Heart right ventricle (tissue), 16 donors: ENCODE results near the gene CNTFR. TPM values are rescaled to one million over a fixed set of nuclear protein-coding genes. Genes with fewer than 3 reads are reported as not detected.

Source experiments
- ATAC-seq, 8 donors: fragments of 200-7000 bp; cut with Tn5 transposase; one replicate each; pipeline ENCODE4 v1.9.1; 2020; ENCODE audit warnings: mild to moderate bottlenecking in 8 of 8, moderate library complexity in 8 of 8, moderate number of reproducible peaks in 1 of 8
- DNase-seq, 2 donors: peaks; one replicate each; pipeline ENCODE4 v3.0.0-alpha.2; 2020
- H3K27ac ChIP-seq, 10 donors: fragments of 200-600 bp; sonication (generic) in 2 of 10; one replicate each; pipeline versions ENCODE4 v1.5.0 to v1.8.0; 2020 to 2022; ENCODE audit warnings: mild to moderate bottlenecking in 3 of 10
- H3K27me3 ChIP-seq, 7 donors: fragments of 200-600 bp; one replicate each; pipeline ENCODE4 v1.8.0; 2021 to 2022; ENCODE audit warnings: mild to moderate bottlenecking in 2 of 7
- H3K36me3 ChIP-seq, 9 donors: fragments of 200-600 bp; sonication (generic) in 1 of 9; one replicate each; pipeline versions ENCODE4 v1.5.0 to v1.8.0; 2020 to 2022; ENCODE audit warnings: mild to moderate bottlenecking in 2 of 9
- H3K4me1 ChIP-seq, 9 donors: fragments of 200-600 bp; sonication (generic) in 1 of 9; one replicate each; pipeline versions ENCODE4 v1.5.0 to v1.8.0; 2020 to 2022; ENCODE audit warnings: mild to moderate bottlenecking in 4 of 9
- H3K4me3 ChIP-seq, 10 donors: fragments of 200-600 bp; sonication (generic) in 2 of 10; one replicate each; pipeline versions ENCODE4 v1.5.0 to v1.8.0; 2020 to 2022; ENCODE audit warnings: mild to moderate bottlenecking in 7 of 10, moderate library complexity in 2 of 10
- H3K9me3 ChIP-seq, 11 donors: fragments of 200-600 bp in 10 of 11; sonication (generic) in 2 of 11; one replicate each; pipeline versions ENCODE4 v1.5.0 to v1.8.0; 2013 to 2022; ENCODE audit warnings: mild to moderate bottlenecking in 2 of 11, control low read depth in 1 of 11, moderate library complexity in 1 of 11
- CTCF ChIP-seq, 9 donors: fragments of 200-600 bp; sonication (generic) in 2 of 9; IDR thresholded peaks; one replicate each; pipeline versions ENCODE4 v1.5.0 to v1.8.0; 2021 to 2022; ENCODE audit warnings: antibody characterized with exemption in 9 of 9, mild to moderate bottlenecking in 5 of 9, moderate library complexity in 1 of 9
- WGBS, 2 donors: extraction: QIAGEN DNeasy Blood & Tissue Kit; methylation state at CpG; one replicate each; pipeline ENCODE4 v1.1.7; 2013; ENCODE audit warnings: inconsistent platforms in 1 of 2; 5-methylcytosine and 5-hydroxymethylcytosine counted together
- intact Hi-C, 10 donors: fragments of 100-400 bp; cut with DNase I; formaldehyde crosslinking; loops; one replicate each; pipeline versions ENCODE4 v1.11.1 to v1.14.2; 2022
- polyA plus RNA-seq, 2 donors: library from polyadenylated mRNA; stranded (reverse); fragments of 200-250 nt; gene quantifications; one replicate each; pipeline ENCODE4 v1.2.3, GENCODE V29; 2013
- total RNA-seq, 10 donors: library from RNA; stranded (reverse); fragmentation: NEBNext Ultra II Directional in 3 of 10; extraction: Animal tissue kit (Norgen Biotek cat#: 25700) in 3 of 10; gene quantifications; one replicate each; pipeline versions ENCODE4 v1.2.1 to v1.2.4, GENCODE V29; 2021 to 2023
- donor health status: Arrhythmogenic right ventricular cardiomyopathy.
- donor health status: ischemic (EF 13 %, LVEDD 7.1; RV severe dilation, severe dysfunction).
- donor health status: healthy with polysubstance abuse.
- donor health status: DM: no; HTN: yes; CAD: no.
- donor health status: DM: no; HTN: no; CAD: no.
- donor health status: ischemic (EF 25% LVEDD 6.9; RV normal size, moderate dysfunction).
- donor health status: ischemic (EF 25% LVEDD 5.7; RV mildly dilated, moderate dysfunction).
- donor health status: healthy.
- donor health status: DM: yes; HTN: yes; CAD: no.
- donor health status: Ischemic cardiomyopathy.
- donor health status: ischemic (EF 35%, LVEDD 5.7; RV mildly dilated, moderate dysfunction).
- donor health status: nonischemic (EF 11% LVEDD 7.7; RV severe dilation, severe dysfunction).
- donor health status: DM: yes; HTN: yes; CAD: no.
- donor health status: PGD.
- donor health status: ischemic (EF 29% LVEDD 5.4; RV normal size, mild dysfunction).
- donor health status: nonischemic (EF 23%, LVEDD 6.1; RV moderate dilation, normal function).

Gene CNTFR
- total and polyA plus RNA-seq, 12 donors = 0.76 to 6.2 (median 2.9) TPM

GRCh38 chr9:34585946-34586669, 3.4 kb downstream of the CNTFR start:
- H3K27me3 ChIP-seq = peaks cover 0 to 83% (median 74%) of the 10 kb centered on the region in 7 donors
- TF ChIP-seq CTCF (IDR thresholded peaks at IDR 0.05) = no peak
- no peaks in the 10 kb centered on the region for H3K36me3 ChIP-seq
- H3K9me3 ChIP-seq = no peaks in the 10 kb centered on the region
- intact Hi-C loops = no loop called here
- 43 to 47% methylated on average over 11 of the region's 11 CpGs for WGBS, 2 donors
- H3K27ac ChIP-seq = no peak overlapping the region
- no peak for ATAC-seq
- peaks cover 7 to 25% (median 16%) of the 10 kb centered on the region in 9 donors for H3K4me1 ChIP-seq
- no peak overlapping the region for H3K4me3 ChIP-seq
- no peak for DNase-seq

GRCh38 chr9:34584970-34585369, 4.6 kb downstream of the CNTFR start:
- WGBS, 2 donors = 83 to 84% methylated on average over 5 of the region's 5 CpGs
- intact Hi-C loops = no loop called here
- peaks cover 0 to 13% (median 9%) of the 10 kb centered on the region in 9 donors for H3K4me1 ChIP-seq
- H3K9me3 ChIP-seq = no peaks in the 10 kb centered on the region
- no peak for ATAC-seq
- no peak for DNase-seq
- no peak overlapping the region for H3K27ac ChIP-seq
- no peaks in the 10 kb centered on the region for H3K36me3 ChIP-seq
- no peak overlapping the region for H3K4me3 ChIP-seq
- peaks cover 0 to 83% (median 72%) of the 10 kb centered on the region in 7 donors for H3K27me3 ChIP-seq
- no peak for TF ChIP-seq CTCF (IDR thresholded peaks at IDR 0.05)

- no peaks in the 10 kb centered on the region for H3K36me3 ChIP-seq
- no peak overlapping the region for H3K4me3 ChIP-seq
- peaks cover 7 to 82% (median 72%) of the 10 kb centered on the region in 7 donors for H3K27me3 ChIP-seq
- ATAC-seq (no peak), DNase-seq (no peak)
- no peak overlapping the region for H3K27ac ChIP-seq
- intact Hi-C loops = no loop called here
- peaks cover 3 to 20% (median 12%) of the 10 kb centered on the region in 9 donors for H3K4me1 ChIP-seq
- no peaks in the 10 kb centered on the region for H3K9me3 ChIP-seq
- no peak for TF ChIP-seq CTCF (IDR thresholded peaks at IDR 0.05)
- WGBS, 2 donors = 94 to 96% methylated on average over 5 of the region's 5 CpGs
These were observed 6.7 kb downstream of the CNTFR start for GRCh38 chr9:34582787-34583186.

- H3K27me3 ChIP-seq = peaks cover 7 to 82% (median 62%) of the 10 kb centered on the region in 7 donors
- H3K4me3 ChIP-seq = no peak overlapping the region
- H3K36me3 ChIP-seq = no peaks in the 10 kb centered on the region
- no peak for TF ChIP-seq CTCF (IDR thresholded peaks at IDR 0.05)
- intact Hi-C loops = no loop called here
- 85 to 86% methylated on average over 3 of the region's 3 CpGs for WGBS, 2 donors
- DNase-seq = no peak
- no peak overlapping the region for H3K27ac ChIP-seq
- no peaks in the 10 kb centered on the region for H3K9me3 ChIP-seq
- ATAC-seq = no peak
- peaks cover 3 to 20% (median 12%) of the 10 kb centered on the region in 9 donors for H3K4me1 ChIP-seq
These were observed 8.2 kb downstream of the CNTFR start for GRCh38 chr9:34581318-34581717.
